Stimulated activated CD4-positive, alpha-beta T cell treated with anti-CD3 and anti-CD28 coated beads, Interleukin-4, amount 100 ng/mL, for 24 hours (primary cell): ENCODE measurements around the gene MITD1.
"Not testable (repeated sequence)": the region's sequence is repeated elsewhere in the genome, so short reads cannot be mapped to it uniquely, and the experiment has no call there.

ENCODE experiments used
- DNase-seq: peaks from one replicate; pipeline ENCODE4 v3.0.0-alpha.2; 2020

Gene MITD1

GRCh38 chr2:99180755-99181623, at the start of gene MITD1, which contains the start of gene MRPL30:
MITD1 (minus strand) TSS chr2:99181058; CDS start chr2:99180981, 77 bp downstream.
MRPL30 (plus strand) TSS chr2:99181184; CDS start chr2:99186204, 5,020 bp downstream.
- DNase-seq = peak; percentile 91

- DNase-seq = no peak
Observed at GRCh38 chr2:99217929-99218501, 37.2 kb upstream of the MITD1 start.

GRCh38 chr2:99216096-99216495, 35.2 kb upstream of the MITD1 start:
- no peak for DNase-seq

GRCh38 chr2:99205491-99205890, 24.6 kb upstream of the MITD1 start:
- no peak for DNase-seq

- no peak for DNase-seq
Observed at GRCh38 chr2:99201959-99202678, 21.3 kb upstream of the MITD1 start.

GRCh38 chr2:99200076-99200800, 19.4 kb upstream of the MITD1 start:
- no peak for DNase-seq

- no peak for DNase-seq
Observed at GRCh38 chr2:99198103-99198841, 17.4 kb upstream of the MITD1 start.

- not testable (repeated sequence) for DNase-seq
Observed at GRCh38 chr2:99192364-99192763, 11.5 kb upstream of the MITD1 start.

- DNase-seq = no peak
Observed at GRCh38 chr2:99190548-99190947, 9.7 kb upstream of the MITD1 start.

- no peak for DNase-seq
Observed at GRCh38 chr2:99188357-99188756, 7.5 kb upstream of the MITD1 start.

GRCh38 chr2:99187011-99187410, 6.2 kb upstream of the MITD1 start:
- no peak for DNase-seq

- DNase-seq = no peak
Observed at GRCh38 chr2:99184811-99185210, 4.0 kb upstream of the MITD1 start.

GRCh38 chr2:99183025-99183424, 2.2 kb upstream of the MITD1 start:
- no peak for DNase-seq

GRCh38 chr2:99181624-99182000, 754 bp upstream of the MITD1 start:
- DNase-seq = no peak

GRCh38 chr2:99171377-99172140, 9.3 kb downstream of the MITD1 start:
- no peak for DNase-seq

GRCh38 chr2:99169534-99169933, 11.3 kb downstream of the MITD1 start:
- no peak for DNase-seq

- no peak for DNase-seq
Observed at GRCh38 chr2:99166218-99166617, 14.6 kb downstream of the MITD1 start.

- no peak for DNase-seq
Observed at GRCh38 chr2:99159594-99159993, 21.3 kb downstream of the MITD1 start.

GRCh38 chr2:99158599-99158998, 22.3 kb downstream of the MITD1 start:
- no peak for DNase-seq

- no peak for DNase-seq
Observed at GRCh38 chr2:99156891-99157290, 24.0 kb downstream of the MITD1 start.
